Body of pancreas (tissue), 4 donors: ENCODE measurements around the gene KASH5. TPM values are rescaled to one million over a fixed set of nuclear protein-coding genes. Genes with fewer than 3 reads are reported as not detected.

ENCODE experiments used
- ATAC-seq: fragments of 150-250 bp; one replicate; pipeline ENCODE4 v1.9.1; 2016
- DNase-seq, 4 donors: peaks; one replicate each; pipeline ENCODE4 v3.0.0-alpha.2; 2019
- H3K27ac ChIP-seq, 4 donors: fragments of 200-600 bp; sonication (generic); 1 replicate in 3 of 4; 2 replicates in 1 of 4; pipeline versions ENCODE4 v1.5.1 to v1.6.1; 2016 to 2019; ENCODE audit warnings: mild to moderate bottlenecking in 1 of 4, mixed read lengths in 1 of 4, moderate library complexity in 1 of 4
- H3K27me3 ChIP-seq, 2 donors: fragments of 200-600 bp; sonication (generic); one replicate each; pipeline ENCODE4 v1.6.0; 2016; ENCODE audit warnings: mild to moderate bottlenecking in 1 of 2
- H3K36me3 ChIP-seq, 2 donors: fragments of 200-600 bp; sonication (generic); replicated peaks in 1 of 2; 2 replicates each; pipeline ENCODE4 v1.5.1; 2016; ENCODE audit warnings: low read depth in 2 of 2; ENCODE audit not compliant: insufficient read depth in 1 of 2
- H3K4me1 ChIP-seq: fragments of 200-600 bp; sonication (generic); one replicate; pipeline ENCODE4 v1.6.0; 2016
- H3K4me3 ChIP-seq, 2 donors: fragments of 200-600 bp; sonication (generic); 1 replicate in 1 of 2; 2 replicates in 1 of 2; pipeline ENCODE4 v1.5.1; 2016 to 2019
- H3K9me3 ChIP-seq, 3 donors: fragments of 200-600 bp; sonication (generic); 1 replicate in 2 of 3; 2 replicates in 1 of 3; pipeline ENCODE4 v1.5.1; 2016
- POLR2A ChIP-seq, 3 donors: fragments of 450-650 bp; IDR thresholded peaks; one replicate each; pipeline ENCODE4 v1.6.1; 2016; ENCODE audit warnings: antibody characterized with exemption in 3 of 3, mild to moderate bottlenecking in 2 of 3
- WGBS, 2 donors: methylation state at CpG; one replicate each; pipeline ENCODE4 v1.1.5; 2017; 5-methylcytosine and 5-hydroxymethylcytosine counted together
- intact Hi-C: fragments of 100-400 bp; cut with DNase I; formaldehyde crosslinking; loops from one replicate; pipeline ENCODE4 v1.15.1; 2023
- total RNA-seq, 2 donors: library from RNA; depleted of rRNA; stranded (reverse); fragments of >200 nt; gene quantifications; one replicate each; pipeline ENCODE4 v1.1.0, GENCODE V29; 2016
- TF ChIP-seq, protein P1 (sequence below), 7 experiments: fragments of 450-650 bp in 4 of 7; fragments of 200-600 bp in 3 of 7; sonication (generic) in 3 of 7; IDR thresholded peaks; one replicate each; pipeline ENCODE4 v1.5.1; 2016 to 2019; ENCODE audit warnings: antibody characterized with exemption in 7 of 7

The KASH5 gene
- total RNA-seq, 2 donors from 2014 or later = 0.66 to 2.6 TPM

- peaks cover 0 to 7% of the 10 kb centered on the region in 2 donors for H3K36me3 ChIP-seq
- H3K9me3 ChIP-seq = no peaks in the 10 kb centered on the region
- TF ChIP-seq POLR2A (IDR thresholded peaks at IDR 0.05) = no peak
- TF ChIP-seq, protein P1, sequence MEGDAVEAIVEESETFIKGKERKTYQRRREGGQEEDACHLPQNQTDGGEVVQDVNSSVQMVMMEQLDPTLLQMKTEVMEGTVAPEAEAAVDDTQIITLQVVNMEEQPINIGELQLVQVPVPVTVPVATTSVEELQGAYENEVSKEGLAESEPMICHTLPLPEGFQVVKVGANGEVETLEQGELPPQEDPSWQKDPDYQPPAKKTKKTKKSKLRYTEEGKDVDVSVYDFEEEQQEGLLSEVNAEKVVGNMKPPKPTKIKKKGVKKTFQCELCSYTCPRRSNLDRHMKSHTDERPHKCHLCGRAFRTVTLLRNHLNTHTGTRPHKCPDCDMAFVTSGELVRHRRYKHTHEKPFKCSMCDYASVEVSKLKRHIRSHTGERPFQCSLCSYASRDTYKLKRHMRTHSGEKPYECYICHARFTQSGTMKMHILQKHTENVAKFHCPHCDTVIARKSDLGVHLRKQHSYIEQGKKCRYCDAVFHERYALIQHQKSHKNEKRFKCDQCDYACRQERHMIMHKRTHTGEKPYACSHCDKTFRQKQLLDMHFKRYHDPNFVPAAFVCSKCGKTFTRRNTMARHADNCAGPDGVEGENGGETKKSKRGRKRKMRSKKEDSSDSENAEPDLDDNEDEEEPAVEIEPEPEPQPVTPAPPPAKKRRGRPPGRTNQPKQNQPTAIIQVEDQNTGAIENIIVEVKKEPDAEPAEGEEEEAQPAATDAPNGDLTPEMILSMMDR (IDR thresholded peaks at IDR 0.05) = no peak
- intact Hi-C loops = no loop called here
- H3K4me1 ChIP-seq = peaks cover 30% of the 10 kb centered on the region
- no peaks in the 10 kb centered on the region for H3K27me3 ChIP-seq
- DNase-seq (no peak), ATAC-seq (no peak)
- no peak overlapping the region for H3K4me3 ChIP-seq
- peak overlapping the region; percentile 88 to 98 (median 96) for H3K27ac ChIP-seq
- 91 to 93% methylated on average over 4 to 11 of the region's 11 CpGs for WGBS, 2 donors
Observed at GRCh38 chr19:49340865-49341718, 47.0 kb upstream of the KASH5 start.

DNA sequence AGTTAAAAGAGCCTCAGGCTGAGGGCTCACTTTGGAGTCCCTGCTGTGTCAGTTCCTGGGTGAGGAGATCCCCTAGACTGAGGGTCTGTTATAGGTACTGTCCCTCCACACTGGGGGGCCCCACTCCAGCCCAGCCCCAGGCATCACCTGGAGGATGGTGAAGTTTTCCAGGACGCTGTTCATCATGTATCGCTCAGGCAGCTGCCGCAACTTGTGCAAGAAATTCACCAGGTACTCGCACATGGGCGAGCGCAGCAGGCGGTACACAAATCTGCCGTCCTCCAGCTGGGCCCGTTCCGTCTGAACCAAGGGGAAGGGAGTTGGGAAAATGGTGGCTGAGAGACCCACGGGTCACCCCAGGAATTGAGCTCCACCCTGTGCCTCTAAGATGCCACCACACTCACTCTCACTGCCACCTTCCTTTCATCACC, 45.7 kb upstream of the KASH5 start:
- Histone ChIP-seq H3K27ac (no peak overlapping the region), H3K4me3 (no peak overlapping the region), H3K4me1 (peaks cover 30% of the 10 kb centered on the region), H3K27me3 (no peaks in the 10 kb centered on the region), H3K9me3 (no peaks in the 10 kb centered on the region), H3K36me3 (peaks cover 0 to 13% of the 10 kb centered on the region in 2 donors)
- TF ChIP-seq, protein P1 (IDR thresholded peaks at IDR 0.05) = no peak
- 95% methylated on average over 11 of the region's 11 CpGs; no CpG with 5 or more reads in 1 of the 2 donors for WGBS, 2 donors
- intact Hi-C loops = no loop called here
- no peak for ATAC-seq
- no peak for DNase-seq

GRCh38 chr19:49343123-49343522, 44.9 kb upstream of the KASH5 start:
- Histone ChIP-seq H3K27me3 (no peaks in the 10 kb centered on the region), H3K4me3 (no peak overlapping the region), H3K36me3 (peaks cover 0 to 13% of the 10 kb centered on the region in 2 donors), H3K27ac (no peak overlapping the region), H3K9me3 (no peaks in the 10 kb centered on the region), H3K4me1 (peaks cover 32% of the 10 kb centered on the region)
- no peak for TF ChIP-seq POLR2A (IDR thresholded peaks at IDR 0.05)
- TF ChIP-seq, protein P1 (IDR thresholded peaks at IDR 0.05) = no peak
- no peak for ATAC-seq
- DNase-seq = no peak
- intact Hi-C loops = no loop called here
- WGBS, 2 donors = 96 to 100% methylated on average over 1 to 7 of the region's 7 CpGs

DNA sequence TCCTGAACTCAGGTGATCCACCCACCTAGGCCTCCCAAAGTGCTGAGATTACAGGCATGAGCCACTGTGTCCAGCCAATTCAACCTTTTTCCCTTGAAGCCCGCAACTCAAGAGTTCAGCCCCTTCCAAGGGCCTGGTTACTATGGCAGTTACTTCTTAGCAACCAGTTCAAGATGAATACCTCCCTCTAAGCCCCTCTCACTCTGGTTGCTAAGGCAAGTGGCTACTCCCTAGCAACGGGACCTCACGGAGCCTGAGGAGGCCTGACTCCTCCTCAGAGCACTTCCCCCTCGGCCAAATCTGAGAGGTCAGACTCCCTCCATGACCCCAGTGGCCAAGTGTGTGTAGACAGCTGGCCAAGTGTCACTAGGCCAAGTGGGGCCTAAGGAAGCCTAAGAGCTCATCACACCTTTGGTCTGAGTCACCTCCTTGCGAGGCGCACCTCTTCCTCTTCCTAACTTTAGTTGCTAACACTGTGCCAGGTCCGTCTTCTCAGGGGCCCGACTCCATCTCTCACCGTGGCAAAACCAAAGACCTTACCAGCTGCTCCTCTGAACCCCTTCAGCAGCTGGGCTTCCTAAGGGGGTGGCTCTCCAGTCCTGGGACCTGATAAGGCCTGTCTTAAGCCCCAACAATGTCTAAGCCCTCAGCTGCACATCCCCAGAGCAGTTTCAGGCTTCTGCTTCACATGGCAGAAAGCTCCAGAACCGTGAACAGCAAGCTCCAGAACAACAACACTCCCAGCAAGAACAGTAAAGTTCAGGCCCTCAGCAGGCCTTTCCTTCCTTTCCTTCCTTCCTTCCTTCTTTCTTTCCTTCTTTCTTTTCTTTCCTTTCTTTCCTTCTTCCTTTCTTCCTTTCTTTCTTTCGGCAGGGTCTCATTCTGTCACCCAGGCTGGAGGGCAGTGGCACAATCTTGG, 43.3 kb upstream of the KASH5 start:
- ATAC-seq (no peak), DNase-seq (no peak)
- intact Hi-C loops = no loop called here
- no peak for TF ChIP-seq POLR2A (IDR thresholded peaks at IDR 0.05)
- TF ChIP-seq, protein P1 (IDR thresholded peaks at IDR 0.05) = no peak
- no peaks in the 10 kb centered on the region for H3K27me3 ChIP-seq
- no peak overlapping the region for H3K4me3 ChIP-seq
- peaks cover 0 to 13% of the 10 kb centered on the region in 2 donors for H3K36me3 ChIP-seq
- no peak overlapping the region for H3K27ac ChIP-seq
- H3K4me1 ChIP-seq = peaks cover 27% of the 10 kb centered on the region
- 85 to 93% methylated on average over 8 to 11 of the region's 11 CpGs for WGBS, 2 donors
- no peaks in the 10 kb centered on the region for H3K9me3 ChIP-seq
